Measurements from ENCODE around the gene SPIB. TPM values are rescaled to one million over a fixed set of nuclear protein-coding genes. Genes with fewer than 3 reads are reported as not detected.

Gene SPIB
- total RNA-seq, 4 donors from 2014 or later: 0.66 to 3.5 (median 0.90) TPM; not detected in 1

GRCh38 chr19:50460161-50460765 lies 41.5 kb downstream of the SPIB start:
- TF ChIP-seq, protein P1, sequence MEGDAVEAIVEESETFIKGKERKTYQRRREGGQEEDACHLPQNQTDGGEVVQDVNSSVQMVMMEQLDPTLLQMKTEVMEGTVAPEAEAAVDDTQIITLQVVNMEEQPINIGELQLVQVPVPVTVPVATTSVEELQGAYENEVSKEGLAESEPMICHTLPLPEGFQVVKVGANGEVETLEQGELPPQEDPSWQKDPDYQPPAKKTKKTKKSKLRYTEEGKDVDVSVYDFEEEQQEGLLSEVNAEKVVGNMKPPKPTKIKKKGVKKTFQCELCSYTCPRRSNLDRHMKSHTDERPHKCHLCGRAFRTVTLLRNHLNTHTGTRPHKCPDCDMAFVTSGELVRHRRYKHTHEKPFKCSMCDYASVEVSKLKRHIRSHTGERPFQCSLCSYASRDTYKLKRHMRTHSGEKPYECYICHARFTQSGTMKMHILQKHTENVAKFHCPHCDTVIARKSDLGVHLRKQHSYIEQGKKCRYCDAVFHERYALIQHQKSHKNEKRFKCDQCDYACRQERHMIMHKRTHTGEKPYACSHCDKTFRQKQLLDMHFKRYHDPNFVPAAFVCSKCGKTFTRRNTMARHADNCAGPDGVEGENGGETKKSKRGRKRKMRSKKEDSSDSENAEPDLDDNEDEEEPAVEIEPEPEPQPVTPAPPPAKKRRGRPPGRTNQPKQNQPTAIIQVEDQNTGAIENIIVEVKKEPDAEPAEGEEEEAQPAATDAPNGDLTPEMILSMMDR (IDR thresholded peaks at IDR 0.05): no peak
- no peak for TF ChIP-seq EP300 (IDR thresholded peaks at IDR 0.05)
- no peak for TF ChIP-seq POLR2A (IDR thresholded peaks at IDR 0.05)
- no peak for DNase-seq (ENCODE audit: low spot score in 2 of 2)
- Histone ChIP-seq H3K4me3 (no peak overlapping the region), H3K27me3 (peaks cover 0 to 52% of the 10 kb centered on the region in 2 donors), H3K27ac (no peak overlapping the region), H3K9me3 (no peaks in the 10 kb centered on the region), H3K4me1 (no peaks in the 10 kb centered on the region), H3K36me3 (no peaks in the 10 kb centered on the region)
- WGBS, 2 donors: 33% methylated on average over 13 of the region's 13 CpGs

GRCh38 chr19:50461066-50461875 lies 42.5 kb downstream of the SPIB start:
- H3K27ac ChIP-seq: no peak overlapping the region
- H3K9me3 ChIP-seq: no peaks in the 10 kb centered on the region
- peak; percentile 33 to 48 for DNase-seq (ENCODE audit: low spot score in 2 of 2)
- 30 to 39% methylated on average over 26 to 28 of the region's 28 CpGs for WGBS, 2 donors
- no peaks in the 10 kb centered on the region for H3K36me3 ChIP-seq
- peaks cover 0 to 52% of the 10 kb centered on the region in 2 donors for H3K27me3 ChIP-seq
- H3K4me3 ChIP-seq: no peak overlapping the region
- no peaks in the 10 kb centered on the region for H3K4me1 ChIP-seq
- TF ChIP-seq, protein P1 (IDR thresholded peaks at IDR 0.05): peak; percentile 70 to 90 (median 75)
- TF ChIP-seq POLR2A (IDR thresholded peaks at IDR 0.05): no peak
- no peak for TF ChIP-seq EP300 (IDR thresholded peaks at IDR 0.05)

- TF ChIP-seq, protein P1 (IDR thresholded peaks at IDR 0.05): no peak
- TF ChIP-seq POLR2A (IDR thresholded peaks at IDR 0.05) (no peak), EP300 (IDR thresholded peaks at IDR 0.05) (no peak)
- DNase-seq (ENCODE audit: low spot score in 2 of 2): no peak
- Histone ChIP-seq H3K9me3 (no peaks in the 10 kb centered on the region), H3K4me3 (no peak overlapping the region), H3K36me3 (no peaks in the 10 kb centered on the region), H3K27ac (no peak overlapping the region), H3K4me1 (no peaks in the 10 kb centered on the region), H3K27me3 (peaks cover 0 to 38% of the 10 kb centered on the region in 2 donors)
- WGBS, 2 donors: 67 to 72% methylated on average over 7 of the region's 7 CpGs
These were observed 44.2 kb downstream of the SPIB start for GRCh38 chr19:50462970-50463369.

GRCh38 chr19:50464348-50464747 lies 45.6 kb downstream of the SPIB start:
- TF ChIP-seq EP300 (IDR thresholded peaks at IDR 0.05): no peak
- TF ChIP-seq, protein P1 (IDR thresholded peaks at IDR 0.05): no peak
- no peak for TF ChIP-seq POLR2A (IDR thresholded peaks at IDR 0.05)
- DNase-seq (ENCODE audit: low spot score in 2 of 2): no peak
- no peak overlapping the region for H3K4me3 ChIP-seq
- no peaks in the 10 kb centered on the region for H3K36me3 ChIP-seq
- no peaks in the 10 kb centered on the region for H3K9me3 ChIP-seq
- H3K27ac ChIP-seq: no peak overlapping the region
- H3K4me1 ChIP-seq: no peaks in the 10 kb centered on the region
- WGBS, 2 donors: 84 to 87% methylated on average over 19 of the region's 19 CpGs
- peaks cover 0 to 25% of the 10 kb centered on the region in 2 donors for H3K27me3 ChIP-seq

DNA sequence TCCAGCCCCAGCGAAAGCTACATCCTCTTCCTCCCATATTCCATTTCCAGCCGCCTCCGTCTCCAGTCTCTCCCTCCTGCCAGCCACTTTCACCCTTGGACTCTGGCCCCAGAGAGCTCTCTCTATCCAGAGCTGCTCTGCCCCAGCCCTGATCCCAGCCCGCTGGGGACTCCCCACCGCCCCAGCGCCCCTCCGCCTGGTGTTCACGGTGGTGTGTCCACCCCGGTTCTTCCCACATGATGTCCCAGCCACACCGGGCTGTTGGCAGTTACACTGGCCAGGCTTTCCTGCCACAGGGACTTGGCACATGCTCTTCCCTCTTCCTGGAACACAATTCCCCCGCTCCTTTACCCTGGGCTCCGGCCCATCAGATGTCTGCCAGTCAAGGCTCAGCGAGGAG lies 46.3 kb downstream of the SPIB start:
- Histone ChIP-seq H3K27me3 (peaks cover 0 to 20% of the 10 kb centered on the region in 2 donors), H3K36me3 (no peaks in the 10 kb centered on the region), H3K27ac (no peak overlapping the region), H3K4me3 (no peak overlapping the region), H3K9me3 (no peaks in the 10 kb centered on the region), H3K4me1 (no peaks in the 10 kb centered on the region)
- no peak for DNase-seq (ENCODE audit: low spot score in 2 of 2)
- TF ChIP-seq, protein P1 (IDR thresholded peaks at IDR 0.05): no peak
- no peak for TF ChIP-seq POLR2A (IDR thresholded peaks at IDR 0.05)
- TF ChIP-seq EP300 (IDR thresholded peaks at IDR 0.05): no peak
- 89 to 93% methylated on average over 13 of the region's 13 CpGs for WGBS, 2 donors
